Dedifferentiated amniotic fluid mesenchymal stem cell (primary cell): ENCODE results near the gene MAP3K12.
"Not testable (repeated sequence)": the region's sequence is repeated elsewhere in the genome, so short reads cannot be mapped to it uniquely, and the experiment has no call there.

ENCODE experiments used
- DNase-seq: peaks from one replicate; pipeline ENCODE4 v3.0.0-alpha.2; 2016; ENCODE audit errors: extremely low spot score

The MAP3K12 gene, protein sequence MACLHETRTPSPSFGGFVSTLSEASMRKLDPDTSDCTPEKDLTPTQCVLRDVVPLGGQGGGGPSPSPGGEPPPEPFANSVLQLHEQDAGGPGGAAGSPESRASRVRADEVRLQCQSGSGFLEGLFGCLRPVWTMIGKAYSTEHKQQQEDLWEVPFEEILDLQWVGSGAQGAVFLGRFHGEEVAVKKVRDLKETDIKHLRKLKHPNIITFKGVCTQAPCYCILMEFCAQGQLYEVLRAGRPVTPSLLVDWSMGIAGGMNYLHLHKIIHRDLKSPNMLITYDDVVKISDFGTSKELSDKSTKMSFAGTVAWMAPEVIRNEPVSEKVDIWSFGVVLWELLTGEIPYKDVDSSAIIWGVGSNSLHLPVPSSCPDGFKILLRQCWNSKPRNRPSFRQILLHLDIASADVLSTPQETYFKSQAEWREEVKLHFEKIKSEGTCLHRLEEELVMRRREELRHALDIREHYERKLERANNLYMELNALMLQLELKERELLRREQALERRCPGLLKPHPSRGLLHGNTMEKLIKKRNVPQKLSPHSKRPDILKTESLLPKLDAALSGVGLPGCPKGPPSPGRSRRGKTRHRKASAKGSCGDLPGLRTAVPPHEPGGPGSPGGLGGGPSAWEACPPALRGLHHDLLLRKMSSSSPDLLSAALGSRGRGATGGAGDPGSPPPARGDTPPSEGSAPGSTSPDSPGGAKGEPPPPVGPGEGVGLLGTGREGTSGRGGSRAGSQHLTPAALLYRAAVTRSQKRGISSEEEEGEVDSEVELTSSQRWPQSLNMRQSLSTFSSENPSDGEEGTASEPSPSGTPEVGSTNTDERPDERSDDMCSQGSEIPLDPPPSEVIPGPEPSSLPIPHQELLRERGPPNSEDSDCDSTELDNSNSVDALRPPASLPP

DNA sequence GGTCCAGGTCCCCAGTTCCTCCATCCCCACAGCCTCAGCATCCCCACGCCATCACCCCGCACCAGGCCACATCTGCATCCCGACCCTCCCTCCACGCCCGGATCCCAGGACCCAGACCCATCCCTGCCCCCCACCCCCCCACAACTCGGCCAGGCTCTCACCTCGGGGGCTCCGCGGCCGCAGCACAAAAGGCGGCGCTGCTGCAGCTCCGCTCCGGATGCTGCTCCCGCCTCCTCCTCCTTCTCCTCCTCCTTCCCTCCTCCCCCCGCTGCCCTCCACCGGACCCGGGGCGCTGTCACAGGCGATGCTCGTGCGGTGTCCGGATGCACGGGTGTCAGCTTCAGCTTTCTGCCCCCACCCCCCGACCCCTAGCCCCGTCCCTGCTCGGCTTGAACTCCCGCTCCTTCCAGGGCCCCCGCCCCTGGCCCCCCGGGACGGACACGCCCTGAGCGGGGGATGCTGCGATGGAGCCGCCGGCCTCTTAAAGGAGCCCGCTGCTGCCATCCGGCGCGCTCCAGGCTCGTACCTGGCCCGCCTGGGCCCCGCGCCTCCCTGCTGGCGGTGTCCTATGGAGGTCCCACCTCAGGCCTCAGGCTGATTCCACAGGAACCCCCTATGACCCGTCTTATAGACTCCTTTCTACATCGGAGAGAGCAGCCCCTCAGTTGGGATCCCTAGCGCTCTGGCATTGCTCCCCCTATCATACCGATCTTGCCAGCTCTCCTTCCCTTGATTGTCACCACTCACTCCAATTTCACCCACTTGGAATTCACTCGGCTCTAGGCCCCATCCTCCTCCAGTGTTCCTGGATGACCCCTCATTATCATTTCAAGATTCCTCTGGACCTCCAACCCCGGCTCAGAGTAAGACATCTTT lies at the start of gene MAP3K12:
MAP3K12 (minus strand) TSS at position 193 of the 876 bp plus-strand sequence. CDS start 12,067 bp downstream, outside the sequence.
- DNase-seq, result peak; percentile 47

DNA sequence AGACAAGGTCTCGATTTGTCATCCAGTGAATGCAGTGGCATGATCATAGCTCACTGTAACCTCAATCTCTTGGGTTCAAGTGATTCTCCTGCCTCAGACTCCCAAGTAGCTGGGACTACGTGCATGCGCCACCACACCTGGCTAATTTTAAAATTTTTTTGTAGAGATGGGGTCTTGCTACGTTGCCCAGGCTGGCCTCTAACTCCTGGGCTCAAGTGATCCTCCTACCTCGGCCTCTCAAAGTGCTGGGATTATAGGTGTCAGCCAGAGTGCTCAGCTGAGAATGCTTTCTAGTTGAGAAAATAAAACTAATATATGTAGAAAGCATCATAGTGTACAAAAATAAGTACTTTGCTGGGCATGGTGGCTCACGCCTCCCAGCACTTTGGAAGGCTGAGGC lies 49.1 kb upstream of the MAP3K12 start:
- not testable (repeated sequence) for DNase-seq

DNA sequence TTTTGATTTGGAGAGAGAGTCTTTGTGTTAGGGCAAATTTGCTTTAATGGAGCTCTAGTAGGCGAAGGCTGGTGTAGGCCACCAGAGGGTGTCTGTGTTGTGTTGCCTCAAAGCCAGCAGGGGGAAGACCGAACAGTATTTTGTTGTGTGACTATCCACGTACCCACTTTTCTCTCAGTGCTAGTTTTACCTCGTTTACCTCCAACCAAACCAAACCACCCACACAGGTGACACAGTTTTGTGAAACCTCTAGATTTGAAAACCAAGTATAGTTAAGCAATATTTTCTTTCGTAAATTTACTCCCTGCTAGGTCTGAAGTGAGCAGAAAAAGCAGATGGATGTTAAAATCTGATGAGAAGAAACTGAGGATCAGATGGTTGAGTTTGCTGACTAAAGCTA lies 44.3 kb upstream of the MAP3K12 start:
- DNase-seq, result peak; percentile 75

DNA sequence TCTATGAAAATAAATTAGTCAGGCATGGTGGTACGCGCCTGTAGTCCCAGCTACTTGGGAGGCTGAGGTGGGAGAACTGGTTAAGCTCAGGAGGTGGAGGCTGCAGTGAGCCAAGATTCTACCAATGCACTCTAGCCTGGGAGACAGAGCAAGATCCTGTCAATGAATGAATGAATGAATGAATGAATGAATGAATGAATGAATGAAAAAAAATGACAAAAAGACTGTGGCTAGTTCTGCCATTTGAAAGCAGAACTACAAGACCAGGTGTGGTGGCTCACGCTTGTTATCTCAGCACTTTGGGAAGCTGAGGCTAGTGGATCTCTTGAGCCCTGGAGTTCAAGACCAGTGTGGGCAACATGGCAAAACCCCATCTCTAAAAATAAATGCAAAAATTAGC lies 40.3 kb upstream of the MAP3K12 start:
- no peak for DNase-seq

DNA sequence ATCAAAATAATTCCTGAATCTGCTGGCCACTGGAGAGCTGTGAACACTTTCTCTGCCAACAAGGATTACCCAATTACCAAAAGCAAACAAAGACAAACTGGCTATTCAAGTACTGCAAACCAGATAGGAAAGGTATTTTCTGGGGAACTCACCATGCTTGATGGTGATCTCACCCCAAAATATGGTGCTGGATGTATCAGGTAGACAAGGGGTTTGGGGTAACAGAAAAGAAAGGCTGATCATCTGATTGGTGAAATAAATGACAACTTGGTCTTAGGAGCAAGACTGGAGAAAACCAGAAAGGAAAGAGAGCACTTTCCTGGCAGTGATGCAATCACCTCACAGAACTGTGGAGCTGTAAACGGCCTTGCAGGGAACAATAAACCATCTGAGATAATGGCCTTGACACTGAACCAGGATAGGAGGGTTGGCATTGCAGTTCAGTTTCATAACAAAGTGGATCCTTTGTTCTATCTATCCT lies 39.0 kb upstream of the MAP3K12 start:
- peak; percentile 33 for DNase-seq

DNA sequence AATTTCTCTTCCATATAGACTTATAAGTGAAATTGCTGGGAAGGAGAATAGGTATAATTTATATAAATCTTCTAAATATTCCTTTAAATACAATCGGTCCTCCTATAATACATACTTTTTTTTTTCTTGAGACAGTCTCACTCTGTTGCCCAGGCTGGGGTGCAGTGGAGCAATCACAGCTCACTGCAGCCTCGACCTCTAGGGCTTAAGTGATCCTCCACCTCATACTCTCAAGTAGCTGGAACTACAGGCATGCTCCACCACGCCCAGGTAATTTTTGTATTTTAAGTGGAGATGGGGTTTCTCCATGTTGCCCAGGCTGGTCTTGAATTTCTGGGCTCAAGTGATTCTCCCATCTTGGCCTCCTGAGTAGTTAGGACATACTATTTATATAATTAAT lies 37.7 kb upstream of the MAP3K12 start:
- DNase-seq, result no peak

DNA sequence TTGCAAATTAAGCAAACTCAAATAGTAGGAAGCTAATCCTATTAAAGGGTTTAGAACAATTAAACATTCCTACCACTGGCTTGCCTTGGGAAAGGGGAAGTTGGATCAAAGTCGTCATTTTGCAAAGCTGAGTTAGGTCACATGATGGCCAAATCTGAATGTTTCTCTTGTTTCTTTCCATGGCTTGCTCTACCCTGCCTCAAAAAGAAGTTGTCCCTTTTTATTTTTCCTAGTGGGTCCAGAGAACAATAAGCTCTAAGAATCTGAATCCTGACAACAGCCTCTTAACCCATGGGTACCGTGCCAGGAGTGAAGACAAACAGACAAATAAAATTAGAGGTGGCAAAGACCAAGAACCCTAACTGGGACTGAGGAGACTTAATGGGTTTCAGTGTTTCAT lies 34.2 kb upstream of the MAP3K12 start:
- no peak for DNase-seq

DNA sequence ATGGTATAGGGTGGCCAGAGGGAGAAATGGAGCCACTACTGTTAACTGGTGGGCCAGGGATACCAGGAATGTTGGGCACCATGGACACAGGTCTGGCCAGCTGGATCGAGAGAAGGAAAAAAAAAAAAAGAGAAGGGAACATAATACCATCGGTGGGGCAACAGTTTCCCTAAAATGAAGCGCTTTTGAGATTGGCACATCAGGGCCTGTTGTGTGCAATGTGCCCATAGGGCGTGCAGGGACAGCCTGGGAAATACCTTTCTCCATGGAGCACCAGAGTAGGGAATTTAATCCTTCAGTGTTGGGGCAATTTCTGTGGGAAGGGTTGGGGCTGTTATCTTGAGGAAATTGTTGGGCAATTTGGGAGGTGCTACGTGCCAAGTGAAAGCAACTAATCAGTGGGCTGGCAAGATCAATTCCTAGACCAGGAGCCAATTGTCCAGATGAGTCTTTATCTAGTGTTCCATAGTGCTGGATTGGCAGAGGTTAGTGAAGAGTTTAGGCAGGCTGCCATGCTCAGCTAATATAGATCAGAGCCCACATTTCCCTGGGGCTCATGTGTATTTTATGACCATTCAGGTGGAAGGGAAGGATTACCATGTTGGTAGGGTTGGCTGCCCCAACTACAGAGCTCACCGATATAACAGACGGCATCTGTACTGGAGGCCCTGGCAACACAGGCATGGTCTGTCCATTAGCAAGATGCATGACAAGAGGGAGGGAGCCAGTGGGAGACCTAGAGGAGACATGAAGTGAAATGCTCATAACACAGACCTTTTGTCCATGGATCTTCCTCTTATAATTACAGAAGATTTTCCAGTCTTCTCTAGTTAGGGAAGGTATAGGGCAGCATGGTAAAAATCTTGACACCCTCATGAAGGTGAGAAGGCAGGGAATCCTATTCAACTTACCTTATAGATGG lies 33.5 kb upstream of the MAP3K12 start:
- no peak for DNase-seq

DNA sequence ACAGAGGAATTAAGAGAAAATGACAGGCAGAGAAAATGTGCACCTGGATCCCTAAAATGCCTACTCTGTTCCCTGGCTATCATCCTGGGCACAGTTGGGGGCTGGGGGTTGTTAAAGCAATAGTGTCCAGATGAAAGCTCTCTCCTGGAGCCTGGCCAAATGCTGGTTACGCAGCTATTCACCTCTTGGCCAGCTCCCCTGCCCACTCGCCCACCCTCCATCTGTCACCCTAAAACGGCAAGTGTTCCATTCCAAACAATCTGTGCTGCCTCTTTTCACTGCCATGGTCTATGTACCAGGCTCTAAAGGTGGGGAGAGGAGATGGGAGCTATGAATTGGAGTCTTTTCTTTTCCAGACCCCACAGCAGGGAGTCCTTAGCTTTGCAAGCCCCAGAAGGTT lies 32.8 kb upstream of the MAP3K12 start:
- DNase-seq, result no peak

DNA sequence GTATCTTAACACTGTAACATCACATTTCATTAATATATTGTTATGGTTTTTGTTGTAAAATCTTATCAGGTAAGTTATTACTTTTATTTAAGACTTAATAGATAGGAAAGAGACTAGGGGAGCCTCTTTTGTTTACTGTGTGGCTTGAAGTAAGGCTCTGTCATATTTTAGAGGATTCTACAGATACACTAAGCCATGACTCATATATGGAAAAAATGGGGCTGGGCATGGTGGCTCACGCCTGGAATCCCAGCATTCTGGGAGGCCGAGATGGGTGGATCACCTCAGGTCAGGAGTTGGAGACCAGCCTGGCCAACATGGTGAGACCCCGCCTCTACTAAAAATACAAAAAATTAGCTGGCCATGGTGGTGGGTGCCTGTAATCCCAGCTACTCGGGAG lies 31.7 kb upstream of the MAP3K12 start:
- peak; percentile 36 for DNase-seq

DNA sequence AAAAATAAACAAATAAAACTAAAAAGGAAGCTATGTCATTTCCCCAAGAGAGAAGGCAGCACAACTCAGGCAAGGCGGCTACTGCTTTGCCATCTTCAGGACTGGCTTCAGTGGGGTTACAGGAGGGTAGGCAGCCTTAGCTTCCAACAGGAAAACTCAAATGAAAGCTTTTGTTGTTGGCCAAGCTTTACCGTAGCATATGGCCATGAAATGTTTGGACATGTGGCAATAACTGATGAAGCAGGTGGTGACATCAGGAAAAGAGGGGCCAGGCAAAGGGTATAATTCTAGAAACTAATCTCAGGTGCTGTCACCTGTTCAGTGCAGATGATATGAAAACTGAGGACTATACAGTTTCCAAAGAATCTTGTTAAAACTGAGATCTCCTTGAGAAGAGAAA lies 30.8 kb upstream of the MAP3K12 start:
- DNase-seq, result no peak

DNA sequence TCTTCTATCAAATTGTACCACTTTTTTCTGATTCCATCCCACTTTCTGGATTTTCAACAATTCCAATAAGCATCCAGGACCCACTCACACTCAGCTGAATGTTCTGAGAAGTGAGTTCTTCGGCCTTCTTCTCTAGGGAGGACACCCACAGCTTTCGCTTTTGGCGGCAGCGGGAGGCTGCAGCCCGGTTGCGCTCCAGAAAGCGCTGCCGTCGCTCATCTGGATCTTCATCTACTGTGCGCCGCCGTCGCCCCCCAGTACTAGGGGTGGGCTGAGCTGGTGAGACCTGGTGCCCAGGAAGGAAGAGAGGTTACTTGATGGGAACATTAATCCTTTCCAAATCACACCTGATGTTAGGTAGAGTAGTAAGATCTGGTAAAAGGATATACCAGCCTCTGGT lies 25.2 kb upstream of the MAP3K12 start:
- no peak for DNase-seq

DNA sequence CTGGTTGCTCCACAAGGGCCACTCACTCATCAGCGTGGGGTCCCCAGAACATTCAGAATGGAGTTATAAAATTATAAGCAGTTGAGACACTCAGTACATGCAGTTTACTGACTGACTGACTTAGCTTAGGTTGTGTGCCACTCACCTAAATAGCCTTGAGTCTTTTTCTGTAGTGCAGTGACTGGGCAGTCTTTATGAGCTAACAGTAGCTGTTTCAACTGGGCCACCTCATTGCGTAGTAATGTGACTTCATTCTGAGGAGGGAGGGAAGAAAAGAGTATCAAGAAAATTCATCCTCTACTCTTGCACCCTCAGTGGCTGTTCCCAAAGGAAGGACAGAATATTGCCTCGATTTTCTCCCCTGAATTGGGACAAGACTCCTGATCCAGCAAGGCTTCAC lies 23.9 kb upstream of the MAP3K12 start:
- no peak for DNase-seq

DNA sequence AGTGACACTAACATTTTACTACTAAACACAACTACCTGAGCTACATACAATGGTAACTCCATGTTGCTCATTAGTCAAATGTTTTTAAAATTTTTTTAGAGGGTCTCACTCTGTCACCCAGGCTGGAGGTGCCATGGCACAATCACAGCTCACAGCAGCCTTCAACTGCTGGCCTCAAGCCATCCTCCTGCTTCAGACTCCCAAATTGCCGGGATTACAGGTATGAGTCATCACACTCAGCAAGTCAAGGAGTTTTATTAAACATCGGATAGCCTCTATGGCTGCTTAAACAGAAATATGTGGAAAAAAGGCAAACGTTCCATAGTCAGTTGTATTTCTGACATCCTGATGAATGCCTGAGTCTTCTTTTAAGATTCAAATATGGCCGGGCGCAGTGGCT lies 19.1 kb upstream of the MAP3K12 start:
- no peak for DNase-seq

DNA sequence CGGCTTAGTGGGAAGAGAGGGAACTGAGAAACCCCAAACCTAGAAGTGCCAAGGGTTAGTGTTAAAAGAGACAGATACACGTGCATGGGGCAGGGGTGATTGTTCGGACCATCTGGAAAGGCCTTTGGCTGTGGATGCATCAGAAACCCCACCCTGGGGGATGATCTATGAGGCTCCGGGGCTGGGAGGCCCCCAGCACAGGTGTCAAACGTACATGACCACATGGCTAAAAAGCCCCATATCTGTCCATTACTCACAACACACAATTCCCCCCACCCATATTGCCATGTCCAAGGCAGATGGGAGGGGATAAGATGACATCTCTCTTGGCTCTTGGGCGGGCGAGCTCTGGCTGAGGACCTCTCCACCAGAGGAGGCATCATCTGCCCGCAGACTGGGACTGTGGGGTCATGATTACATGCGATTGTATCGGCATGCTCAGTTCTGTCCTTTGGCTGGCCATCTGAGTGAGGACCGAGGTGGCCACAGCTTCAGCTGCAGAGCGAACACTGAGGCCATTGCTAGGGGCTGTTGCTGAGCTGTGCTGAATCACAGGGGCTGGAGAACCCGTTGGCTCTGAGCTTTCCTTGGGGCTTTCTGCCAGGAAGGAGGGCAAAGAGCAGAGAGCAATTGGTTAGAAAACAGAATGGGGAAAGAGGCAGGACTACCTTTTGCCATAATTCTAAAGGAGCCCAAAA lies 17.6 kb upstream of the MAP3K12 start:
- DNase-seq, result no peak

DNA sequence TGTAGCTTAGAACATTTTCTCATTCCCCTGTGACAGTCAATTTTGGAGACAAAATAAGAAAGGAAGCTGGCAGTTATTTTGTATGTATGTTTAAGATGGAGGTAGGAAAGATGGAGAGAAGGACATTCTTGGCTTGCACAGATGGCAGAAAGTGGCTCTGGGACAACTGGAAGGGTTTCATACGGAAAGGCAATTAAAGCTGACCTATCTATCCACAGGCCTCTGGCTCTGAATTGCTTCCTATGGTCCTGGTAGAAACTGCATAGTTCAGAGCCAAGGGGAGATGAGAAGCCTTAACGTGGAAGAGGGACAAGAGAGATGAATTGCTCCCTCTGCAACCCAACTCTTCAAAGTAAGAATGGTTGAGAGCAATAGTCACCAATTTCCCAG lies 16.0 kb upstream of the MAP3K12 start:
- no peak for DNase-seq

DNA sequence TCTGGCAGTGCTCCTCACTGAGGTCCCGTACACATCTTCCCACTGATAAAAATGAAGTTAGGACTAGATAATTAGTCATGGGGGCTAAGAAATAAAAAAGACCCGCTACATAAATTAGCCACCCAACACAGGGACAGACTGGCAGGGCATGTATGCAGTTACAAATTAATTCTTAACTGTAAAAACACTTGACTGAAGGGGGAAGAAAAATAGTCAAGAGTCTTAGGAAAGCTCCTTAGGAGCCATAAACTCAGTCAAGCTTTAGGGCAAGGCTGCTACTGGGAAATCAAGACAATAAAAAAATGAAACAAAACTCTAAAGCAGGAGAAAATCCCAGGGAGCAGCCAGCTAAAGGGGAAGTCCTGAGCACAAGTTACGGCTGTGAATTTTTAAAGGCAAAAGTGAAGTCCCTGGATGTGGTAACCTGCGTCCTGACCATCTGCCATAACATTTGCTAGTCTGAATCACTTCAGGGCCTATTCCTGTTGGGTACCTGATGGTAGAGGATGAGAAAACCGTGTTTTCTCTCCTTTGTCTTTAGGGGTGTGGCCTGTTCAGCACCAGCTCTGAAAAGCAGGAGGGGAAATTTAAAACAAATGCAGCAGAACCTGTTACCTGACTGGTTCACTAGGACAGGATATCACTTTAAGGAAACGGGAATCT lies 15.5 kb upstream of the MAP3K12 start:
- no peak for DNase-seq

DNA sequence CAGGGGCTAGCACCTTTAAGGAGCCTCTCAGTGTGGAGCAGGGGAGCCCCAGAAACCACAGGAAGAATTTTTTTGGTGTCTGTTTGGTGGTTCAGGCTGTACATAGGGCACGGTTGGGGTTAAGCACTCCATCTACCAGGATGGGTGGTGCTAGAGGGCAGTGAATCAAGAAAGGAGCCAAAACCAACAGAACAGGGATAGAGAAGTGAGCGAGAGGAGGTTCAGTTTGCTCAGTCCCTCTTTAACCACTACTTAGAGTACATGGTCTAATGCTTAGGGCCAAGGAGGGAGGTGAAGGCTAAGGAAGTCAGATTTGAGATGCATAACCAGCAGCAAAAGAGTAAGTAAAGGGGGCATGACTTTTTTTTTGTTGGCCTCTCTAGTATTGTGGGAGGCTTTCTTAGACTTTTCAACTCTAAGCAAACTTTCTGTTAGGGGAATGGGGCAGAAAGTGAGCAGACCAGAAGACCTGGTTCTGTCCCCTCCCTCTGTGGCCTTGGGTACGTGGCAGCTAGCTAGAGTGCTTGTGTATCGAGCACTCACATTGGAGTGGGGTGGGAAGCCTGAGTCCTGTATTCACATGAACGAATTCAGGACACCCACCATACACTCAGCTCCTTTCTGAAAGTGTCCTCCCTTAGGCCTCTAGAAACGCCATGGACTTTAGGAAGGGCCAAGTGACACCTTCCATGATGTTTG lies 14.6 kb upstream of the MAP3K12 start:
- no peak for DNase-seq
